COLO668 (cell line): ENCODE results near the gene SAE1.

Experiments
- DNase-seq: peaks from one replicate; lab custom pipeline; 2025; ENCODE audit not compliant: unreplicated experiment; lab: John Stamatoyannopoulos, UW

The SAE1 gene

DNA sequence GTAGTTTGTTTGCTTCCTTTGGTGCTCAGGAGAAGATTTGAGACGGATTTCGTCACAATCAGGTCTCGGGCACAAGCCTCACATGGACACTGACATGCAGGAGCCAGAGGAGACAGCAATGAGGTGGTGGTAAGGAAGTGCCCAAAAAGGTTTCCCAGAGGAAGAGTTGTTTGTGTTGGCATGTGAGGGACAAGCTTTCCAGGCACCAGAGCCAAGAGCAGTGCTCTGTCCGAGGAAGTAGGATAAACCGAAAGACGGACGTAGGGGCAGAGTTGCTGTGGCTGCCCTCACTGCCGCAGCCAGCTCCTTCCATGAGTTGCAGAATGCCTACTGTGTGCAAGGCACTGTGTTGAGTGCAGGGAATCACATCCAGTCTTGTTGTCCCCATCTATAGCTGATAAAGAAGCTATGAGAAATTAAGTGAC lies 27.7 kb downstream of the SAE1 start:
- no peak for DNase-seq

DNA sequence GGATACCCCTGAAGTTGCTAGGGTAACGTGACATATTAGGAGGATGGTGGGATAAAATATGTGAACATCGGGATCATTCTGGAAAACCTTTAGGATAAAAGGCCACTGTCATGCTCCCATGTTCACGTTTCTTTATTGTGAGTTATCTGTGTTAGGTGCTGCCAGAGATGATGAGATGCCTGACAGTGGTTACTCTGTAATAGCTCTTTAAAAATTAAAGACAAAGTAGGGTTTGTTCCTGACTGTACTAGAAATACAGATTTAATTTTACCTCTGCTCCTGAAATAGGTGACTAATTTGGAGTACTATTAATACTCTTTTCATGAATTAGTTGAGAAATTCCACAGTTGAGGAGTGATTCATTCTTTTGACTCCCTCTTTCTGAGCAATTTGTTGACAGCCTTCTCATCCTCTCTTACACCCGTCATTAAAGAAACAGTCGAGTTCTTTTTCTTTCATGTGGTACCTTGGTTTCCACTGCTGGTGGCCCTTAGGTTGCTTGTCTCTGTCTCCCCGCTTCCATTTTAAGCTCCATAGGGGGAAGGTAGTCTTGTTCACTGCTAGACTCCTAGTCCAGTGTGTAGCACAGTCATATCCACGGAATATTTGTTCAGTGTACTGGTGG lies 28.4 kb downstream of the SAE1 start:
- no peak for DNase-seq

DNA sequence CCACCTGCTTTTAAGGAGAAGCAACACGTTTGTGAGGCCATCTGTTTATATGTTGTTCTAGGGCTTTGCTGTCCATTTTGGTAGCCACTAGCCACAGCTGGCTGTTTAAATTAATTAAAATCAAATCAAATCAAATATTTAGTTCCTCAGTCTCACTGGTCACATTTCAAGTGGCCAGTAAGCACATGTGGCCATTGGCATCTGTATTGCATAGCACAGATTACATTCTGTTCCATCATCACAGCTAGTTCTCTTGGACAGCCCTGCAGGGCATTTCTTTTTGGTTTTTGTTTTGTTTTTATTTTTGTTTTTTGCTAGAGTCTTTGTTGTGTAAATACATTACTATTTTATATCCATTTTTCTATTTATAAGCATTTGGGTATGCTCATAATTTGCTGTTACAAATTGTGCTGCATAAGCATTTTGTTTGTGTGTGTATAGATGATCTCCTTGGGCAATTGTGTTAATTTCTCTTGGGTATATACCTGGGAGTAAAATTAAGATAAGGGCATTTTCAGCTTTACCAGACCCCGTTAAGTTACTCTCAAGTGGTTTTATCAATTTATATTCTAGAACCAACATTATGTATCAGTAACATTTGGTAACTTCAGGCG lies 31.3 kb downstream of the SAE1 start:
- no peak for DNase-seq

DNA sequence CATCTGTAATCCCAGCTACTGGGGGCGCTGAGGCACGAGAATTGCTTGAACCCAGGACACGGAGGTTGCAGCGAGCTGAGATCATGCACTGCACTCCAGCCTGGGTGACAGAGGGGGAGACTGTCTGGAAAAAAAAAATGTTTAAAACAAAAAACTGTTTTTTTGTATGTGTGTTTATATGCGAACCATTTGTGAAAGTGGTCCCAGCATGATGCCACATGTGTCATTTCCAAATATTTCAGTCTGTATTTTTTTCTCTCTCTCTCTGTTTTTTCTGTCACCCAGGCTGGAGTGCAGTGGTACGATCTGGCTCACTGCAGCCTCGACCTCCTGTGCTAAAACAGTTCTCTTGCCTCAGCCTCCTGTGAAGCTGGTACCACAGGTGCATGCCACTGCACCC lies 37.4 kb downstream of the SAE1 start:
- no peak for DNase-seq

DNA sequence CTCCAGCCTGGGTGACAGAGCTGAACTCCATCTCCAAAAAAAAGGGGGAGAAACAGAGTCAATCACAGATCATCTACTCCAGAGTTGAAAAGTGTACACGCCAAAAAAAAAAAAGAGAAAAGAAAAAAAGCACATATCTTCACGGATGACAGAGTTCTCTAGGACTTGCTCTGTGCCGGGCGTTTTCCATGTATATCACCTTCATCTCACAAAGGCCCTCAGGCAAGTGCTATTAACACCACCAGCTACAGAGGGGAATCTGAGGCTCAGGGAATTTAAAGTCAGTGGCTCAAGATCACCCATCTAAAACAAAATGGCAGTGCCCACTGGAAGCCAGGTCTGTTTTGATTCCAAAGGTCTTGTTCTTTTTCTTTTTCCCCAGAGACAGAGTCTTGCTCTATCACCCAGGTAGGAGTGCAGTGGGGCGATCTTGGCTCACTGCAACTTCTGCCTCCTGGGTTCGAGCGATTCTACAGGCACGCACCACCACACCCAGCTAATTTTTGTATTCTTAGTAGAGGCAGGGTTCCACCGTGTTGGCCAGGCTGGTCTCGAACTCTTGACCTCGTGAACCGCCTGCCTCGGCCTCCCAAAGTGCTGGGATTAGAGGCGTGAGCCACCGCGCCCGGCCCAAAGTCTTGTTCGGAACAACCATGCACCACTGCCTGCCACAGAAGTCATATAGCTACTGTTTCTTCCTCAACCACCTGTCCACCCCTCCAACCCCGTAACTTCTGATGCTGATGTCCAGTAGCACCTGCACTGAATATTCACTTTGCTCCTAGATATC lies 42.2 kb downstream of the SAE1 start:
- DNase-seq = no peak

DNA sequence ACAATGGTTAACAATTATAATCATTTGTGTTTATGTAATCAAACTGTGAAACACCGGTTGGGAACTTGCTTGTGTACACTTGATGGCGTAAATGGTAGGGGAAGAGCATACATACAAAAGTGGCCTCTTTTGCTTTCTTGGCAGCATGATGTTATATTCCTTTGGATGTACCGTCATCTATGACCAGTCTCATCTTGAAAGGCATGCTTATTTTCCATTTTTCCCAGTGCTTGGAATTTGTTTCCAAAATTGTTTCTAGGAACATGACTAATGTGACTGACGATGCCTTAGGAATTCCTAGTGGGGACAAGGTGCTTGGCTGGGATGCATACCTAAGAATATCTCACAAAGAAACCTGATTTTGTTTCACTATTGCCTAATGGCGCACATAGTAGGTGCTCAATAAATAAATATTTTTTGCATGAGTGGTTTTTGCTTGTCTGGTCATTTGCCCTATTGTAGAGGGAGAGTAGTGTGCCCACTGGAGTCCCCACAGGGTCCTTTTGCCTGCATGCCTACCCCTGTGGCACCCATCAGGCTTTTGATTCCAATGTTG lies 45.5 kb downstream of the SAE1 start:
- DNase-seq = no peak

DNA sequence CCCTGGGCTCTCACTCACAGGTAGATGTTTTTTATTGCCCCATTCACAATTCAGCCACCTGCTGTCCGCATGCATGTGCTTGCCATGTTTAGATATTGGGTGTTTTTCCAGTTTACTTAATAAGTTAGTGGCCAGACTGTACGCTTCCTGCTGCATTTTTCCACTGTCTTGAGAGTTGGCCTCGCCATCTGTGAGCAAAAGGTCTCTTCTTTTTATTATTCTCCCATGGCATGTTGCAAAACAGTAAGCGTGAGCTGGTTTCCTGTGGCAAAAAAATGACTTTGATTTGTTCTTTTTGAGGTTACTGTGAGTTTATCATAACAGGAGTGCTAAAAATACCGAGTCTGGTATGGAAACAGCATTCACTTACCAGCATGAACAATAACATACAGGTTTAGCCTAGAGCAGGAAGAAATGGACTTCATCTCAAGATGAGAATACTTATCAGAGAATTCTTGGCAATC lies 46.0 kb downstream of the SAE1 start:
- no peak for DNase-seq

DNA sequence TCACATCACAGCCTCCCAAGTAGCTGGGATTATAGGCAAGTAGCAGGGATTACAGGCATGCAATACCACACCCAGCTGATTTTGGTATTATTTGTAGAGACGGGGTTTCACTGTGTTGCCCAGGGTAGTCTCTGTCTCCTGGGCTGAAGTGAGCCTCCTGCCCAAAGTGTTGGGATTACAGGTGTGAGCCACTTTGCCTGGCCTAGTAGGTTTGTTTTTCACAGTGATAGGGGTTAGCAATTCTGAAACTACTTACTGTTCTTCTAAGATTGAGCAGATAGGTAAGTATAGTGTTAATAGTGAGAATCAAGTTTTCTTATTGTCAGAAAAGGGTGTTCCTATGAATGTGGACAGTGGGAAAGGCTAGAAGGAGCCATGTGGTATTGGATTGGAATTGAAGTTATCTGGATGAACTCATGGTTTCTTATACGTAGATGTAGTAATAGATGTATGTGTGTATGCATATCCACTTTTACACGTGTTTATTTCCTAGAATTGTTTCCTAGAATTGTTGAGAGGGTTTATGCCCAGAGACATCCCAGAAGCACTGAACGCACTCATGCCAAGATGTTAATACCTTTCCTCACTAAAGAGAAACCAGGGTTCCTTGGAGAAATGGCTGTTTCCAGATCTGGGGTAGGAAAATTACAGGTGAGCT lies 49.1 kb downstream of the SAE1 start:
- no peak for DNase-seq

DNA sequence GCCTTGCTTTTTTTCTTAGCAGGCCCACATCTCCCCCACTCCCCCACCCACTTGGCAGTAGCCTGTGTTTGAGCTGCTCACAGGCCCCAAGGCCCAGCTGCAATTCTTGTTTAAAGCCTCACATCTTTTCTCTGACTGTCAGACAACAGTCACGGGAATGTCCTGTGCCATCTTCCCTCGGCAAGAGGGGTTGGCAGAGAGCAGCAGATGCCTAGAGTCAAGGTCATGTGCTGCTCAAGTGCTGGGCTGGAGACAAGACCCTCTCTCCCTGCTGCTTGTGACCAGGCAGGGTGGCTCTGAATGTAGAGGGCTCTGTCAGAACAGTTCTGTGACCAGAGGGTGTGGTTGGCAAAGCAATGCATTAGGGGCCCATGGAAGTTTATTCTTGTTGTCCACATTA lies 53.0 kb downstream of the SAE1 start:
- DNase-seq = no peak

DNA sequence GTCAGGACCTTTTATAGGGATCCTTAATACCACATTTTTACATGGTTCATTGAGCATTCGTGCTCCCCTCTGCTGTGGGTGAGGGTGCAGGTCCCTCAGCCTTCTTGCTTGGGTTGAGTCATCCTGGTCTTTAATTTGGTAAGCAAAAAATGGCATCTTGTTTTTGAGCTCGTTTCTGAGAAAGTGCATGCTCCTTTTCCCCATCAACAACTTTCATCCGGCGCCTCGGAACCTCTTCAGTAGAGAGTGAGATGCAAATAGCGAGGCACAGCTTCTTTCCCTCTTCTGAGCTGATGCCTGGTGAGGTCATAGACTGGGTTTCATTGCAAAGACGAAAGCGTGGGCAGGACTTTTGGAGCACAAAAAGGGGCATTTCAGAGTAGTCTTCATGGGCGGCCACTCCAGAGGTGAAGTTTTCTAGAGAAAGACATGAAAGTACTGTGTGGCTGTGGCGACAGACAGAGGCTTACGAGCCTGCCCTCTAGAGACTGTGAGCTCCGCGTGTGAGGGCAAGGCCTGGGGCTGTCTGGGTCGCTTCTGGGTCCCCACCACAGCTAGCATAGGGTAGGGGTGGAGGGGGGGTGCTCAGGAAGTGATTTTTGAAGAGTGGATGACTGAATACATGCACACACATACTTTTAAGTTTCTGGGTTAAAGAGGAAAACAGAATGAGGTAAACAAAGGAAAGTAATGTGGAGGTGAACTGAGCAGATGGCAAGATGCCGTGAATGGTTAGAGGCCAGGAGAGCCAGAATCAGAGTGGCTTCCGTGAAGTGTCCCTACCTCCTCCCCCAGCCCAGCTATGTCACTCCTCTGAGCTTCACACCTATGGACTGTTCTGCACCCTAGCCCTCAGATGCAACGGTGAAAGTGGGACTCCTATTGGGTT lies 56.1 kb downstream of the SAE1 start:
- DNase-seq = no peak

DNA sequence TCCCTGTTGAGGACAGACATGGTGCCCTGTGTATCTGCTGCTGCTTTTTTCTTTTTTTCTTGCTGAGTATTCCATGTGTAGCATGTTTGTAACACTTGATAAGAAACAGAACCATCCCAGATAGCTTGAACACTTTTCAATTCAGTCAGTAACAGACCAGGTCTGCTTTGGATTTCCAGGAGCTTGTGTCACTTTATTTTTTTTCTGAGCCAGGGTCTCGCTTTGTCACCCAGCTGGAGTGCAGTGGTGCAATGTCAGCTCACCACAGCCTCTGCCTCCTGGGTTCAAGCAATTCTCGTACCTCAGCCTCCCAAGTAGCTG lies 56.7 kb downstream of the SAE1 start:
- DNase-seq = no peak

DNA sequence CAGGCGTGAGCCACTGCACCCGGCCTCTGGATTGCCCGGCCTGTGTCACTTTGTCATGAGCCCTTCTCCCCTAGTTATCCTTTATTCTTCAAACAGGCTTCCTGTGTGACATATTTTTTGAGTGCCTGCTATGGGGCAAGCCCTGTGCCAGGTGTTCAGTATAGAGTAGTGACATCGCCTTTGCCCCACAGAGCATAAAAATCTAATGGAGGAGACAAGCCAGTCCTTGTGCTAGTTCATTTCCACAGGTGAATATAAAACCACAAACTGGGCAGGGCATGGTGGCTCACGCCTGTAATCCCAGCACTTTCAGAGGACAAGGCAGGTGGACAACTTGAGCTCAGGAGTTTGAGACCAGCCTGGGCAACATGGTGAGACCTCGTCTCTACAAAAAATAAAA lies 57.2 kb downstream of the SAE1 start:
- DNase-seq = no peak

DNA sequence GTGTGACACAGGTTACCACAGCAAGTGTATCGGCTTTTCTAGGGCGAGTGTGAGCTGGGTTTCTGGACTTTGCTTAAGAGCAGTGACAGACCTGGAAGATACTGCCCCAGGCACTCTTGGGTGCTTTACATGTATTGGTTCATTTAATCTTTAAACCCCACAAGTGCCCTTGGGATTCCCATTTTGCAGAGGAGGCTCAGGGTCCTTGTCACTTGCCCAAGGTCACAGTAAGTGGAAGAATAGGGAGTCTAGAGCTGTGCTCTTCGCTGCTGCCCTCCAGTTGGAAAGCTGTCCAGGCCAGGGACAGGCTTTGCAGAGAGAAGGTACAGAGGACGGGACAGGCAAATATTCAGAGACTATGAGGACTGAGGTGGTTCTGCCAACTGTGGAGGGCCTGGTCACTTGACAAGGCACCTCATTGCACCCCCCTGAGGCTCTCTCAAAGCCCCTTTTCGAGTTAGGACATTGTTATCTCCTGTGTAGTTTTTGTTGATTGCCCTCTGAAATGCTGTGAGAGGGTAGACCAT lies 57.9 kb downstream of the SAE1 start:
- no peak for DNase-seq

DNA sequence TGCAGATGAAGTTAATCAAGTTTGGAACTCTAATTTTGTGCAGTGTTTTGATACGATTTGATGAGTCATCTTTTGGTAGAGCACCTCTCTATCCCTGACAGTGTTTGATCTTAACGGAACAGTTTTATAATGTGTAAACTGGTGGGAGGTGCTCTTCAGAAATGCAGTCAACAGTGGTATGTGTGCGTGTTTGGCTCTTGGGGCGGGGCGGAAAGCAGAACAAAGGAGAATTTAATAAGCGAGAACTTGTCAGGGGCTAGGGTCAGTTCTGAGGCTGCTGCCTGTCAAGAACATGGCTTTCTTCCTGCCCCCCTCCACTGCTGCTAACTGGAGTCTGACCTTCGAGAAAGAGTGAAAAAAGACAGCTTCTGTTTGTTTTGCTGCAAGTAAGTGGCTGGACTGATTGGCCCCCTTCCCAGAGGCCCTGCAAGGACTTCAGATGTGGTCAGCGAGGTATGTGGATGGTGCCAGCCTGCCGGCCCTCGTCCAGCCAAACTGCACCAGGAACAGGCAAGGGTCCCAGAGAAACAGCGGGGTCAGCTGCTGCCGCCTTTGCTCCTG lies 59.6 kb downstream of the SAE1 start:
- DNase-seq = peak; percentile 19

DNA sequence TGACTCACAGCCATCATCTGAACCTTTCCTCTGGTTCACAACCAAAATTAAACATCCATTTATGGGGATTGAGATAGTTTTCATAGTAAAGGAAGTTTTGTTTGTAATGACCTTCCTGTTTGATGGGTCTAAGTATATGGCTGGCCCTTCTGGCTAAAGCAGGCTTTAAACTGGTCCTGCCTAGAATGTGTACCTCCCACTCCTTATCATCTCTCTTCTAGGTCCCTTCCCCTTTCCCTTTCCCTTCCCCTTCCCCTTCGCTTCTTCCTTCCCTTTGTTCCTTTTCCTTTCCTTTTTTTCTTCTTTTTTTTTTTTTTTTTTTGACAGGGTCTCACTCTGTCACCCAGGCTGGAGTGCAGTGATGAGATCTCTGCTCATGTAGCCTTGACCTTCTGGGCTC lies 64.8 kb downstream of the SAE1 start:
- no peak for DNase-seq

DNA sequence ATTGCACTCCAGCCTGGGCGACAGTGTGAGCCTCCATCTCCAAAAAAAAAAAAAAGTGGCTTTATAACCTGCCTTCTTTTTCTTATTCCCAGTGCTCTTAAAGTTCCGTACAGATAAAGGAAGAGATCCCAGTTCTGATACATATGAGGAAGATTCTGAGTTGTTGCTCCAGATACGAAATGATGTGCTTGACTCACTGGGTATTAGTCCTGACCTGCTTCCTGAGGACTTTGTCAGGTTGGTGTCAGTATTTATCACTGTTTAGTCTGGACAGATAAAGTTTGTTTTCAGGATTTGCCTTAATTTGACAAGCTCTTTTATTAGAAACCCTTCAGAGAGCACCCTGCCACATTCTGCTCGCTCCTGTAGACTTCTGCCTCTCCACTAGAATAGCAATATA lies 66.5 kb downstream of the SAE1 start:
- DNase-seq = no peak

DNA sequence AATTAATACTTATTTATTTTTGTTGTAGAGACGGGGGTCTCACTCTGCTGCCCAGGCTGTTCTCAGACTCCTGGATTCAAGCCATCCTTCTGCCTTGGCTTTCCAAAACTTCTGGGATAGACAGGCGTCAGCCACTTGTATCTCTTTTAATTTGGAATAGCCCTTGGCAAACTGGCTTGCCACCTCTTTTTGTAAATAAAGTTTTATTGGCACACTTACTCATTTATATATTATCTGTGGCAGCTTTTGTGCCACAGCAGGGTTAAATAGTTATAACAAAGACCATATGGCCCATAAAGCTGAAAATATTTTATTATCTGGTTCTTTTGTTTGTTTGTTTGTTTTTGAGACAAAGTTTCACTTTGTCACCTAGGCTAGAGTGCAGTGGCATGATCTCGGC lies 69.9 kb downstream of the SAE1 start:
- no peak for DNase-seq

DNA sequence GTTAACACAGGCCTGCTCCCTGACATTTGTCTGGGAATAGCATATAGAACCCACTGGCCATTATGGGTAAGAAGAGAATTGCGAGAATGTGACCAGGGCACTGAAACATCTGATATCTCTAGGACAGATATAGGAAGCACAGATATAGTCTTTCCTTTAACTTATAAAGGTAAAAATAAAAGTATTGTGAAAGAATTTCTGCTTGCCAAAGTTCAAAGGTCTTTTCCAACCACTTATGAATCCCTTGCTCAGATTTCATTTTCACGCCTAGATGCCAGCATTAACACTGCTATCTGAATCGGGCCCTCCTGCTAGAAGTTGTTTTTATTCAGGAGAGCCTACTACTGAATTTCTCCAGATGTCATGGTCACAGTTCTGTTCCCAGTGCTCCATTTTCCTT lies 72.6 kb downstream of the SAE1 start:
- DNase-seq = no peak

DNA sequence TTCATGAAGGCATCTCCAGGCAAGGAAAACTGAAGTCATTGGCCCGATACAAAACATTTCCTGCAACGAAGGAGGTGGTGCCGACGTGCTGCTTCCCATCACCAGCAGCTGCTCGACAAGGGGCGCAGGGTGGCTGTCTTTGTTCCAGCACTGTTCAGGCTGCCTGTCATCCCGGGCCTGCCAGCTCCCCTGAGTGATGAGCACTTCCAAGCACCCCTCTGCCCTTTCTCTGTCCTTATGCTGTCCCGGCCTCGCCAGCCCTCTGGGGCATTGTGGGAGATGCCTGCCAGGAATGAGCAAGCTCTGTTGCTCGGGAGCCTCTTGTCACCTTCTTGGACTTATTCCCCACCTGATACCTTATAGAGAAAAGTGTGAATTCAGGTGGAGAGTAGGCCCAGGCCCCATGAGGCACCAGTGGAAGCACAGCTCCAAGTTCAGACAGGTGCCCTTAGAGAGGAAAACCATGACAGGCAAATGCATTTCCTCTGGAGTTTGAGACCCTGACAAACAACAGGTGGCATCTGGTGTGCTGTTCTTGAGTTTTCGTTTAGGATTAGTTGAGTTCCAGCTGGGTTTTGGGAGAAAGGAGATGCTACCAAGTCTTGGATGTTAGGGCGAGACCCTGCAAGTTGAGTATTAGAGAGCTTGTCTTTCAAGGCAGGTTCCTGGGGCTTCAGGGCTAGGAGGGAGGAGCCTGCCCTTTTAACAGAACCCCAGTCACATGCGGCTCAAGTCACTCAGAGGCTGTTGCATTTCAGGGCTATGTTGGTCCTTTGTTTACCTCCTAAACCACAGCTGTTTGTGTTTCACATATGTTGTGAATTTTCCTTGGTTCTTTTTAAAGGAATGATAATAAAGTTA lies 78.9 kb downstream of the SAE1 start:
- no peak for DNase-seq
